Measurements from ENCODE around the gene PHF2.

Gene PHF2

GRCh38 chr9:93675336-93676150 is 99.2 kb downstream of the PHF2 start:
- Histone ChIP-seq H3K4me3 (ENCODE audit: low read length) (no peak overlapping the region), H3K79me2 (ENCODE audit: low read length) (no peaks in the 10 kb centered on the region), H2AFZ (ENCODE audit: low read length) (no peak overlapping the region), H4K20me1 (ENCODE audit: insufficient read depth, low read length) (no peaks in the 10 kb centered on the region), H3K27me3 (replicated peaks; ENCODE audit: insufficient read depth, low read length) (no peaks in the 10 kb centered on the region), H3K4me1 (ENCODE audit: low read length) (no peaks in the 10 kb centered on the region), H3K9me3 (replicated peaks; ENCODE audit: insufficient read depth, low read length) (no peaks in the 10 kb centered on the region), H3K4me2 (ENCODE audit: low read depth, low read length) (no peak overlapping the region), H3K36me3 (replicated peaks; ENCODE audit: insufficient read depth, low read length) (no peaks in the 10 kb centered on the region), H3K9me2 (replicated peaks; ENCODE audit: insufficient read depth, low read length) (no peaks in the 10 kb centered on the region), H3K9ac (ENCODE audit: low read length) (no peak overlapping the region), H3K27ac (ENCODE audit: low read length) (no peak overlapping the region), H3F3A (ENCODE audit: insufficient read depth, low read length) (no peaks in the 10 kb centered on the region)
- DNase-seq = no peak
- TF ChIP-seq CTCF (IDR thresholded peaks at IDR 0.05; ENCODE audit: low read length) = no peak
- TF ChIP-seq EZH2 (optimal IDR thresholded peaks at IDR 0.05; ENCODE audit: low read depth, low read length) = no peak

DNA sequence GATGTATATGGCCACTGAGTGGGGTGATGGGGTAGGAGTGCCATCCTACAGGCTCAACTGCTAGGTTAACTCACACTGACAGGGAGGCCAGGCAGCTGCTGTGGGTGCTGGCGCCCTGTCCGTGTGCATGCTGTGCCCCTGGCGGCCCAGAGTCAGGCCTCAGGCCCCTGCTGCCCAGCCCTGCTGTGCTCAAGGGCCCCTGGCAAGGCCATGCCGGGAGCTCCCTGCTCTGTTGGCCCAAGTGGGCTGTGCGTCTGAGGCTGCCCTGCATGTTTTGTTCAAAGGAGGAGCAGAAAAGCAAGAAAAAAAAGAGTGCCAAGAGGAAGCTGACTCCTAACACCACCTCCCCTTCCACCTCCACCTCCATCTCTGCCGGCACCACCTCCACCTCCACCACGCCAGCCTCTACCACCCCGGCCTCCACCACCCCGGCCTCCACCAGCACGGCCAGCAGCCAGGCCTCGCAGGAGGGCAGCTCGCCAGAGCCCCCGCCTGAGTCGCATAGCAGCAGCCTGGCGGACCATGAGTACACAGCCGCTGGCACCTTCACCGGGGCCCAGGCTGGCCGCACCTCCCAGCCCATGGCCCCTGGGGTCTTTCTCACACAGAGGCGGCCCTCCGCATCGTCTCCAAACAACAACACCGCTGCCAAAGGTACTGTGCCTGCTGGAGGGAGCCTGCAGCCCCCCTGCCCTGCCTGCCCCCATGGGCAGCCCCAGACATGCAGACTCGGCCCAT is 100.1 kb downstream of the PHF2 start:
- H3K9me2 ChIP-seq (replicated peaks; ENCODE audit: insufficient read depth, low read length) = no peaks in the 10 kb centered on the region
- H3K4me1 ChIP-seq (ENCODE audit: low read length) = no peaks in the 10 kb centered on the region
- no peaks in the 10 kb centered on the region for H3K9me3 ChIP-seq (replicated peaks; ENCODE audit: insufficient read depth, low read length)
- no peaks in the 10 kb centered on the region for H3K27me3 ChIP-seq (replicated peaks; ENCODE audit: insufficient read depth, low read length)
- no peak for TF ChIP-seq EZH2 (optimal IDR thresholded peaks at IDR 0.05; ENCODE audit: low read depth, low read length)
- TF ChIP-seq CTCF (IDR thresholded peaks at IDR 0.05; ENCODE audit: low read length) = no peak
- TF ChIP-seq EZH2phosphoT487 (IDR thresholded peaks at IDR 0.05; ENCODE audit: low read length) = no peak
- H2AFZ ChIP-seq (ENCODE audit: low read length) = no peak overlapping the region
- H3K27ac ChIP-seq (ENCODE audit: low read length) = no peak overlapping the region
- H3K4me3 ChIP-seq (ENCODE audit: low read length) = no peak overlapping the region
- no peaks in the 10 kb centered on the region for H4K20me1 ChIP-seq (ENCODE audit: insufficient read depth, low read length)
- H3K36me3 ChIP-seq (replicated peaks; ENCODE audit: insufficient read depth, low read length) = no peaks in the 10 kb centered on the region
- no peak overlapping the region for H3K9ac ChIP-seq (ENCODE audit: low read length)
- H3K4me2 ChIP-seq (ENCODE audit: low read depth, low read length) = no peak overlapping the region
- DNase-seq = no peak
- no peaks in the 10 kb centered on the region for H3F3A ChIP-seq (ENCODE audit: insufficient read depth, low read length)
- no peaks in the 10 kb centered on the region for H3K79me2 ChIP-seq (ENCODE audit: low read length)

DNA sequence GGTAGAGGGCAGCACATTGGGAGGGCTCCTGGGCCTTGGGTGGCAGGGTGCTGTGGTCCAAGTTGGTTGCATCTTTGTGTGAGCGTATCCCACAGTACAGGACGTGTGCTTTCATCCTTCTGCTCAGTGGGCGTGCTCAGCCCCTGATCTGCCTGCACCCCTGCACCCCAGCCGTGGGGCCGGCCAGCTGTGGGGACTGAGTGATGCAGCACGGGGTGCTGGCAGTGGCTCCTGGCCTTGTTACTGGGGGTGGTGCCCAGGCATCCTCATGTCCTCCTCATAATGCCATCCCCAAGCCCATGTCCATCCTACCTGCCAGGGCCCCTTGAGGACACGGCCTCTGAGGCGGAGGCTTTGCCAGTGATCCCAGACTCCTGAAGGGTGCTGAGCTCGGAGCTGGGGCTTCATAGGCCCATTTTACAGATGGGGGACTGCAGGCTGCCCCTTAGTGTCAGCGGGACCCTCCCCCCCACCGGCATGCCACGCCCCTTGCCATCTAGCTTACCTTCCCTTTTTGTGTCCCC is 100.7 kb downstream of the PHF2 start:
- no peak for DNase-seq
- Histone ChIP-seq H3F3A (ENCODE audit: insufficient read depth, low read length) (no peaks in the 10 kb centered on the region), H2AFZ (ENCODE audit: low read length) (no peak overlapping the region), H3K27me3 (replicated peaks; ENCODE audit: insufficient read depth, low read length) (no peaks in the 10 kb centered on the region), H3K9ac (ENCODE audit: low read length) (no peak overlapping the region), H3K36me3 (replicated peaks; ENCODE audit: insufficient read depth, low read length) (no peaks in the 10 kb centered on the region), H3K27ac (ENCODE audit: low read length) (no peak overlapping the region), H3K4me3 (ENCODE audit: low read length) (no peak overlapping the region), H3K4me1 (ENCODE audit: low read length) (no peaks in the 10 kb centered on the region), H3K79me2 (ENCODE audit: low read length) (no peaks in the 10 kb centered on the region), H3K9me2 (replicated peaks; ENCODE audit: insufficient read depth, low read length) (no peaks in the 10 kb centered on the region), H3K4me2 (ENCODE audit: low read depth, low read length) (no peak overlapping the region), H3K9me3 (replicated peaks; ENCODE audit: insufficient read depth, low read length) (no peaks in the 10 kb centered on the region), H4K20me1 (ENCODE audit: insufficient read depth, low read length) (no peaks in the 10 kb centered on the region)
- TF ChIP-seq CTCF (IDR thresholded peaks at IDR 0.05; ENCODE audit: low read length) = no peak
- no peak for TF ChIP-seq EZH2 (optimal IDR thresholded peaks at IDR 0.05; ENCODE audit: low read depth, low read length)
- no peak for TF ChIP-seq EZH2phosphoT487 (IDR thresholded peaks at IDR 0.05; ENCODE audit: low read length)
